ENCODE data around the gene ASF1A. TPM values are rescaled to one million over a fixed set of nuclear protein-coding genes. Genes with fewer than 3 reads are reported as not detected.

Gene ASF1A
- total RNA-seq, 1 donor from 2014 or later: 13.4 TPM

GRCh38 chr6:118918329-118918725, 24.4 kb downstream of the ASF1A start:
- FAIRE-seq: no peak
- Histone ChIP-seq H3K27me3 (ENCODE audit: control insufficient read depth, insufficient read depth, low read length) (no peaks in the 10 kb centered on the region), H3K4me3 (ENCODE audit: low read depth, low read length) (no peak overlapping the region), H3K36me3 (ENCODE audit: control insufficient read depth, insufficient read depth, low read length) (peaks cover 3% of the 10 kb centered on the region)
- TF ChIP-seq, protein P1, sequence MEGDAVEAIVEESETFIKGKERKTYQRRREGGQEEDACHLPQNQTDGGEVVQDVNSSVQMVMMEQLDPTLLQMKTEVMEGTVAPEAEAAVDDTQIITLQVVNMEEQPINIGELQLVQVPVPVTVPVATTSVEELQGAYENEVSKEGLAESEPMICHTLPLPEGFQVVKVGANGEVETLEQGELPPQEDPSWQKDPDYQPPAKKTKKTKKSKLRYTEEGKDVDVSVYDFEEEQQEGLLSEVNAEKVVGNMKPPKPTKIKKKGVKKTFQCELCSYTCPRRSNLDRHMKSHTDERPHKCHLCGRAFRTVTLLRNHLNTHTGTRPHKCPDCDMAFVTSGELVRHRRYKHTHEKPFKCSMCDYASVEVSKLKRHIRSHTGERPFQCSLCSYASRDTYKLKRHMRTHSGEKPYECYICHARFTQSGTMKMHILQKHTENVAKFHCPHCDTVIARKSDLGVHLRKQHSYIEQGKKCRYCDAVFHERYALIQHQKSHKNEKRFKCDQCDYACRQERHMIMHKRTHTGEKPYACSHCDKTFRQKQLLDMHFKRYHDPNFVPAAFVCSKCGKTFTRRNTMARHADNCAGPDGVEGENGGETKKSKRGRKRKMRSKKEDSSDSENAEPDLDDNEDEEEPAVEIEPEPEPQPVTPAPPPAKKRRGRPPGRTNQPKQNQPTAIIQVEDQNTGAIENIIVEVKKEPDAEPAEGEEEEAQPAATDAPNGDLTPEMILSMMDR (IDR thresholded peaks at IDR 0.05; ENCODE audit: insufficient read depth, low read length, severe bottlenecking): no peak
- DNase-seq (ENCODE audit: low read depth): no peak

GRCh38 chr6:118921084-118921483, 27.1 kb downstream of the ASF1A start:
- no peak for FAIRE-seq
- Histone ChIP-seq H3K27me3 (ENCODE audit: control insufficient read depth, insufficient read depth, low read length) (no peaks in the 10 kb centered on the region), H3K36me3 (ENCODE audit: control insufficient read depth, insufficient read depth, low read length) (peaks cover 3% of the 10 kb centered on the region), H3K4me3 (ENCODE audit: low read depth, low read length) (no peak overlapping the region)
- no peak for DNase-seq (ENCODE audit: low read depth)
- TF ChIP-seq, protein P1 (IDR thresholded peaks at IDR 0.05; ENCODE audit: insufficient read depth, low read length, severe bottlenecking): no peak

- Histone ChIP-seq H3K36me3 (ENCODE audit: control insufficient read depth, insufficient read depth, low read length) (peaks cover 5% of the 10 kb centered on the region), H3K27me3 (ENCODE audit: control insufficient read depth, insufficient read depth, low read length) (no peaks in the 10 kb centered on the region), H3K4me3 (ENCODE audit: low read depth, low read length) (no peak overlapping the region)
- TF ChIP-seq, protein P1 (IDR thresholded peaks at IDR 0.05; ENCODE audit: insufficient read depth, low read length, severe bottlenecking): no peak
- DNase-seq (ENCODE audit: low read depth): no peak
- no peak for FAIRE-seq
Observed at GRCh38 chr6:118923035-118923434, 29.1 kb downstream of the ASF1A start.

DNA sequence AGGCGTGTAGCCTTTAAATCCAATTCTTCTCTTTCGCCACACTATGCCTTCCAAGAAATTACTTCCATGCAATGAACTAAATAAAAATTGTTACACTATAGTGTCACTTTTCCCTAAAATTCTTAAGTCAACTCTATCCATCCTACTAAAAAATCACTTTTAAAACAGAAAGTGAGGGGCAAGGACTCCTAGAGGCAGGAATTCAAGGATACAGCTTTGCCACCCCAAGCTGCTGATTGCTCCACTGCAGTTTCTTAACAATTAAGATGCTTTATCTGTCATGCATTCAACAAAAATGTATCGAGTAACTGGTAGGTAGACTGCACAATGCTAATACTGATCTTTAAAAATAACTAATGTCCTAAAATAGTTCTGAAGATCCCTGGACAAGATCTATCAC, 36.7 kb downstream of the ASF1A start:
- TF ChIP-seq, protein P1 (IDR thresholded peaks at IDR 0.05; ENCODE audit: insufficient read depth, low read length, severe bottlenecking): no peak
- Histone ChIP-seq H3K4me3 (ENCODE audit: low read depth, low read length) (no peak overlapping the region), H3K27me3 (ENCODE audit: control insufficient read depth, insufficient read depth, low read length) (no peaks in the 10 kb centered on the region), H3K36me3 (ENCODE audit: control insufficient read depth, insufficient read depth, low read length) (peaks cover 3% of the 10 kb centered on the region)
- DNase-seq (ENCODE audit: low read depth): no peak
- FAIRE-seq: no peak

- Histone ChIP-seq H3K36me3 (ENCODE audit: control insufficient read depth, insufficient read depth, low read length) (peaks cover 3% of the 10 kb centered on the region), H3K4me3 (ENCODE audit: low read depth, low read length) (no peak overlapping the region), H3K27me3 (ENCODE audit: control insufficient read depth, insufficient read depth, low read length) (no peaks in the 10 kb centered on the region)
- DNase-seq (ENCODE audit: low read depth) (peak; percentile 75), FAIRE-seq (no peak)
- TF ChIP-seq, protein P1 (IDR thresholded peaks at IDR 0.05; ENCODE audit: insufficient read depth, low read length, severe bottlenecking): no peak
Observed at GRCh38 chr6:118931436-118931835, 37.5 kb downstream of the ASF1A start.

GRCh38 chr6:118932421-118932820, 38.5 kb downstream of the ASF1A start:
- no peak for FAIRE-seq

More at GRCh38 chr6:118932421-118932820, 38.5 kb downstream of the ASF1A start:
- TF ChIP-seq, protein P1 (IDR thresholded peaks at IDR 0.05; ENCODE audit: insufficient read depth, low read length, severe bottlenecking): no peak
- peaks cover 3% of the 10 kb centered on the region for H3K36me3 ChIP-seq (ENCODE audit: control insufficient read depth, insufficient read depth, low read length)
- no peak overlapping the region for H3K4me3 ChIP-seq (ENCODE audit: low read depth, low read length)
- no peak for DNase-seq (ENCODE audit: low read depth)
- H3K27me3 ChIP-seq (ENCODE audit: control insufficient read depth, insufficient read depth, low read length): no peaks in the 10 kb centered on the region
